ENCODE results near the gene S100PBP.

The S100PBP gene

GRCh38 chr1:32891630-32892029, 74.2 kb downstream of the S100PBP start:
- Histone ChIP-seq H3K9me3 (ENCODE audit: control insufficient read depth, low read length) (no peaks in the 10 kb centered on the region), H2BK5ac (ENCODE audit: low read depth, low read length, poor library complexity, severe bottlenecking) (no peak overlapping the region), H3K4me1 (ENCODE audit: control insufficient read depth, insufficient read depth, low read depth, low read length) (peaks cover 13% of the 10 kb centered on the region), H3K4ac (ENCODE audit: low read depth in 1 of 2, low read length in 2 of 2) (no peak overlapping the region), H3K23ac (ENCODE audit: low read length in 2 of 2) (no peak overlapping the region), H3K27ac (ENCODE audit: low read length, poor library complexity, severe bottlenecking) (no peak overlapping the region), H2BK12ac (ENCODE audit: low read length in 2 of 2) (no peak overlapping the region), H4K8ac (ENCODE audit: low read length) (no peak overlapping the region), H3K36me3 (ENCODE audit: control insufficient read depth in 1 of 2, insufficient read depth in 2 of 2, low read depth in 1 of 2, low read length in 2 of 2) (peaks cover 0 to 3% of the 10 kb centered on the region in 2 experiments), H2AFZ (ENCODE audit: low read depth, low read length) (no peak overlapping the region), H2BK15ac (ENCODE audit: low read depth, poor library complexity, severe bottlenecking) (no peak overlapping the region), H2BK120ac (ENCODE audit: low read depth, low read length) (no peak overlapping the region), H2AK5ac (ENCODE audit: low read length, severe bottlenecking) (no peak overlapping the region), H3K4me2 (ENCODE audit: low read length, poor library complexity, severe bottlenecking) (no peak overlapping the region), H4K91ac (ENCODE audit: low read length) (no peak overlapping the region), H3K79me1 (replicated peaks; ENCODE audit: low read length, poor library complexity, severe bottlenecking) (no peaks in the 10 kb centered on the region), H3K14ac (ENCODE audit: low read length in 2 of 2) (no peak overlapping the region), H3K18ac (ENCODE audit: low read depth in 1 of 2, low read length in 2 of 2) (no peak overlapping the region), H3K4me3 (ENCODE audit: insufficient read depth in 1 of 2, low read depth in 1 of 2, low read length in 2 of 2) (no peak overlapping the region), H3K27me3 (ENCODE audit: control insufficient read depth in 1 of 2, insufficient read depth in 1 of 2, low read length in 2 of 2) (peaks cover 54 to 64% of the 10 kb centered on the region in 2 experiments), H3K9ac (ENCODE audit: low read length) (no peak overlapping the region)
- no peak for DNase-seq
- WGBS = 95% methylated on average over 3 of the region's 3 CpGs

- Histone ChIP-seq H3K4ac (ENCODE audit: low read depth in 1 of 2, low read length in 2 of 2) (no peak overlapping the region), H2BK12ac (ENCODE audit: low read length in 2 of 2) (no peak overlapping the region), H3K4me3 (ENCODE audit: insufficient read depth in 1 of 2, low read depth in 1 of 2, low read length in 2 of 2) (peak overlapping the region; percentile 48 to 66), H4K8ac (ENCODE audit: low read length) (no peak overlapping the region), H4K91ac (ENCODE audit: low read length) (no peak overlapping the region), H3K4me2 (ENCODE audit: low read length, poor library complexity, severe bottlenecking) (peak overlapping the region; percentile 87), H3K4me1 (ENCODE audit: control insufficient read depth, insufficient read depth, low read depth, low read length) (peaks cover 13% of the 10 kb centered on the region), H3K23ac (ENCODE audit: low read length in 2 of 2) (no peak overlapping the region), H3K18ac (ENCODE audit: low read depth in 1 of 2, low read length in 2 of 2) (no peak overlapping the region), H3K9me3 (ENCODE audit: control insufficient read depth, low read length) (no peaks in the 10 kb centered on the region), H3K27me3 (ENCODE audit: control insufficient read depth in 1 of 2, insufficient read depth in 1 of 2, low read length in 2 of 2) (peaks cover 45 to 55% of the 10 kb centered on the region in 2 experiments), H2AK5ac (ENCODE audit: low read length, severe bottlenecking) (no peak overlapping the region), H3K9ac (ENCODE audit: low read length) (no peak overlapping the region), H3K14ac (ENCODE audit: low read length in 2 of 2) (no peak overlapping the region), H2BK120ac (ENCODE audit: low read depth, low read length) (no peak overlapping the region), H2BK5ac (ENCODE audit: low read depth, low read length, poor library complexity, severe bottlenecking) (no peak overlapping the region), H3K27ac (ENCODE audit: low read length, poor library complexity, severe bottlenecking) (no peak overlapping the region), H3K36me3 (ENCODE audit: control insufficient read depth in 1 of 2, insufficient read depth in 2 of 2, low read depth in 1 of 2, low read length in 2 of 2) (peaks cover 0 to 3% of the 10 kb centered on the region in 2 experiments), H3K79me1 (replicated peaks; ENCODE audit: low read length, poor library complexity, severe bottlenecking) (no peaks in the 10 kb centered on the region), H2BK15ac (ENCODE audit: low read depth, poor library complexity, severe bottlenecking) (no peak overlapping the region), H2AFZ (ENCODE audit: low read depth, low read length) (no peak overlapping the region)
- no peak for DNase-seq
- 26% methylated on average over 49 of the region's 49 CpGs for WGBS
Observed at GRCh38 chr1:32892368-32893197, 75.1 kb downstream of the S100PBP start.

GRCh38 chr1:32893198-32894018, 76.0 kb downstream of the S100PBP start:
- no peaks in the 10 kb centered on the region for H3K9me3 ChIP-seq (ENCODE audit: control insufficient read depth, low read length)
- WGBS = 3% methylated on average over 47 of the region's 58 CpGs
- no peak overlapping the region for H2BK12ac ChIP-seq (ENCODE audit: low read length in 2 of 2)

GRCh38 chr1:32894019-32894600, 76.7 kb downstream of the S100PBP start:
- Histone ChIP-seq H3K4me3 (ENCODE audit: insufficient read depth in 1 of 2, low read depth in 1 of 2, low read length in 2 of 2) (no peak overlapping the region), H3K79me1 (replicated peaks; ENCODE audit: low read length, poor library complexity, severe bottlenecking) (no peaks in the 10 kb centered on the region), H3K18ac (ENCODE audit: low read depth in 1 of 2, low read length in 2 of 2) (no peak overlapping the region), H4K91ac (ENCODE audit: low read length) (no peak overlapping the region), H3K4me2 (ENCODE audit: low read length, poor library complexity, severe bottlenecking) (peak overlapping the region; percentile 87), H3K36me3 (ENCODE audit: control insufficient read depth in 1 of 2, insufficient read depth in 2 of 2, low read depth in 1 of 2, low read length in 2 of 2) (peaks cover 0 to 3% of the 10 kb centered on the region in 2 experiments), H3K4me1 (ENCODE audit: control insufficient read depth, insufficient read depth, low read depth, low read length) (peaks cover 13% of the 10 kb centered on the region), H2AFZ (ENCODE audit: low read depth, low read length) (no peak overlapping the region), H2BK12ac (ENCODE audit: low read length in 2 of 2) (no peak overlapping the region), H2AK5ac (ENCODE audit: low read length, severe bottlenecking) (no peak overlapping the region), H3K9ac (ENCODE audit: low read length) (no peak overlapping the region), H3K4ac (ENCODE audit: low read depth in 1 of 2, low read length in 2 of 2) (no peak overlapping the region), H2BK5ac (ENCODE audit: low read depth, low read length, poor library complexity, severe bottlenecking) (no peak overlapping the region), H2BK120ac (ENCODE audit: low read depth, low read length) (no peak overlapping the region), H3K27ac (ENCODE audit: low read length, poor library complexity, severe bottlenecking) (no peak overlapping the region), H3K27me3 (ENCODE audit: control insufficient read depth in 1 of 2, insufficient read depth in 1 of 2, low read length in 2 of 2) (peaks cover 32 to 39% of the 10 kb centered on the region in 2 experiments), H4K8ac (ENCODE audit: low read length) (no peak overlapping the region), H2BK15ac (ENCODE audit: low read depth, poor library complexity, severe bottlenecking) (no peak overlapping the region), H3K14ac (ENCODE audit: low read length in 2 of 2) (no peak overlapping the region), H3K9me3 (ENCODE audit: control insufficient read depth, low read length) (no peaks in the 10 kb centered on the region), H3K23ac (ENCODE audit: low read length in 2 of 2) (no peak overlapping the region)
- WGBS = 72% methylated on average over 5 of the region's 8 CpGs
- no peak for DNase-seq

More at GRCh38 chr1:32893198-32894018, 76.0 kb downstream of the S100PBP start:
- Histone ChIP-seq H2BK5ac (ENCODE audit: low read depth, low read length, poor library complexity, severe bottlenecking) (no peak overlapping the region), H3K27me3 (ENCODE audit: control insufficient read depth in 1 of 2, insufficient read depth in 1 of 2, low read length in 2 of 2) (peaks cover 39 to 46% of the 10 kb centered on the region in 2 experiments), H3K14ac (ENCODE audit: low read length in 2 of 2) (no peak overlapping the region), H3K36me3 (ENCODE audit: control insufficient read depth in 1 of 2, insufficient read depth in 2 of 2, low read depth in 1 of 2, low read length in 2 of 2) (peaks cover 0 to 3% of the 10 kb centered on the region in 2 experiments), H3K4me2 (ENCODE audit: low read length, poor library complexity, severe bottlenecking) (peak overlapping the region; percentile 87), H3K4me3 (ENCODE audit: insufficient read depth in 1 of 2, low read depth in 1 of 2, low read length in 2 of 2) (peak overlapping the region; percentile 48 to 66), H2BK120ac (ENCODE audit: low read depth, low read length) (no peak overlapping the region), H3K18ac (ENCODE audit: low read depth in 1 of 2, low read length in 2 of 2) (peak overlapping the region in 1 of 2 experiments; percentile 54), H2AFZ (ENCODE audit: low read depth, low read length) (peak overlapping the region; percentile 29), H4K8ac (ENCODE audit: low read length) (no peak overlapping the region), H3K4ac (ENCODE audit: low read depth in 1 of 2, low read length in 2 of 2) (no peak overlapping the region), H3K27ac (ENCODE audit: low read length, poor library complexity, severe bottlenecking) (no peak overlapping the region), H3K9ac (ENCODE audit: low read length) (no peak overlapping the region), H4K91ac (ENCODE audit: low read length) (no peak overlapping the region), H3K79me1 (replicated peaks; ENCODE audit: low read length, poor library complexity, severe bottlenecking) (no peaks in the 10 kb centered on the region), H3K4me1 (ENCODE audit: control insufficient read depth, insufficient read depth, low read depth, low read length) (peaks cover 13% of the 10 kb centered on the region), H2AK5ac (ENCODE audit: low read length, severe bottlenecking) (no peak overlapping the region), H2BK15ac (ENCODE audit: low read depth, poor library complexity, severe bottlenecking) (no peak overlapping the region), H3K23ac (ENCODE audit: low read length in 2 of 2) (no peak overlapping the region)
- DNase-seq = no peak
